Heart left ventricle (tissue), 16 donors: Measurements from ENCODE around the gene HAUS7. TPM values are rescaled to one million over a fixed set of nuclear protein-coding genes. Genes with fewer than 3 reads are reported as not detected.

Experiments
- ATAC-seq, 4 donors: fragments of 200-7000 bp; cut with Tn5 transposase; one replicate each; pipeline ENCODE4 v1.9.1; 2020 to 2022; ENCODE audit warnings: moderate library complexity in 4 of 4, mild to moderate bottlenecking in 3 of 4, moderate number of reproducible peaks in 1 of 4
- DNase-seq, 5 donors: peaks; one replicate each; pipeline ENCODE4 v3.0.0-alpha.2; 2020
- H3K27ac ChIP-seq, 12 donors: fragments of 200-600 bp; sonication (generic) in 4 of 12; one replicate each; pipeline versions ENCODE4 v1.5.0 to v1.8.0; 2016 to 2022; ENCODE audit warnings: mild to moderate bottlenecking in 2 of 12
- H3K27me3 ChIP-seq, 9 donors: fragments of 200-600 bp; sonication (generic) in 2 of 9; one replicate each; pipeline versions ENCODE4 v1.5.1 to v1.8.0; 2016 to 2022; ENCODE audit warnings: mild to moderate bottlenecking in 3 of 9
- H3K36me3 ChIP-seq, 9 donors: fragments of 200-600 bp; sonication (generic) in 2 of 9; one replicate each; pipeline versions ENCODE4 v1.5.0 to v1.8.0; 2018 to 2022; ENCODE audit warnings: mild to moderate bottlenecking in 2 of 9
- H3K4me1 ChIP-seq, 12 donors: fragments of 200-600 bp; sonication (generic) in 4 of 12; one replicate each; pipeline versions ENCODE4 v1.5.0 to v1.8.0; 2016 to 2022; ENCODE audit warnings: mild to moderate bottlenecking in 3 of 12
- H3K4me3 ChIP-seq, 12 donors: fragments of 200-600 bp; sonication (generic) in 4 of 12; one replicate each; pipeline versions ENCODE4 v1.5.0 to v1.8.0; 2017 to 2022; ENCODE audit warnings: mild to moderate bottlenecking in 9 of 12, moderate library complexity in 4 of 12
- H3K9me3 ChIP-seq, 12 donors: fragments of 200-600 bp; sonication (generic) in 4 of 12; one replicate each; pipeline versions ENCODE4 v1.5.0 to v1.8.0; 2016 to 2022; ENCODE audit warnings: mild to moderate bottlenecking in 1 of 12
- POLR2A ChIP-seq, 2 donors: fragments of 450-650 bp; IDR thresholded peaks; one replicate each; pipeline ENCODE4 v1.6.1; 2017; ENCODE audit warnings: antibody characterized with exemption in 2 of 2, mild to moderate bottlenecking in 2 of 2, moderate library complexity in 2 of 2
- WGBS, 4 donors: extraction: QIAGEN DNeasy Blood & Tissue Kit in 2 of 4; methylation state at CpG; one replicate each; pipeline versions ENCODE4 v1.1.5 to v1.1.7; 2013 to 2018; 5-methylcytosine and 5-hydroxymethylcytosine counted together
- intact Hi-C, 10 donors: fragments of 100-400 bp; cut with DNase I; formaldehyde crosslinking; loops; one replicate each; pipeline versions ENCODE4 v1.11.1 to v1.14.2; 2022
- polyA plus RNA-seq, 2 donors: library from polyadenylated mRNA; stranded (reverse); fragments of 200-250 nt; gene quantifications; one replicate each; pipeline ENCODE4 v1.2.3, GENCODE V29; 2013
- total RNA-seq, 9 donors: library from RNA; depleted of rRNA in 2 of 9; stranded (reverse); fragments of >200 nt in 2 of 9; fragmentation: NEBNext Ultra II Directional in 3 of 9; extraction: Animal tissue kit (Norgen Biotek cat#: 25700) in 3 of 9; gene quantifications; one replicate each; pipeline versions ENCODE4 v1.1.0 to v1.2.4, GENCODE V29; 2016 to 2023
- TF ChIP-seq, protein P1 (sequence below), 12 donors: fragments of 200-600 bp; sonication (generic) in 4 of 12; IDR thresholded peaks; one replicate each; pipeline versions ENCODE4 v1.5.0 to v1.8.0; 2018 to 2022; ENCODE audit warnings: antibody characterized with exemption in 12 of 12, mild to moderate bottlenecking in 5 of 12
- donor health status: ischemic (EF 13 %, LVEDD 7.1; RV severe dilation, severe dysfunction).
- donor health status: healthy with polysubstance abuse.
- donor health status: DM: no; HTN: yes; CAD: no.
- donor health status: DM: no; HTN: no; CAD: no.
- donor health status: ischemic (EF 25% LVEDD 6.9; RV normal size, moderate dysfunction).
- donor health status: ischemic (EF 25% LVEDD 5.7; RV mildly dilated, moderate dysfunction).
- donor health status: healthy.
- donor health status: DM: yes; HTN: yes; CAD: no.
- donor health status: ischemic (EF 35%, LVEDD 5.7; RV mildly dilated, moderate dysfunction).
- donor health status: nonischemic (EF 11% LVEDD 7.7; RV severe dilation, severe dysfunction).
- donor health status: DM: yes; HTN: yes; CAD: no.
- donor health status: PGD.
- donor health status: ischemic (EF 29% LVEDD 5.4; RV normal size, mild dysfunction).
- donor health status: nonischemic (EF 23%, LVEDD 6.1; RV moderate dilation, normal function).

The HAUS7 gene
- total and polyA plus RNA-seq, 11 donors: 15.3 to 28.2 (median 20.2) TPM

DNA sequence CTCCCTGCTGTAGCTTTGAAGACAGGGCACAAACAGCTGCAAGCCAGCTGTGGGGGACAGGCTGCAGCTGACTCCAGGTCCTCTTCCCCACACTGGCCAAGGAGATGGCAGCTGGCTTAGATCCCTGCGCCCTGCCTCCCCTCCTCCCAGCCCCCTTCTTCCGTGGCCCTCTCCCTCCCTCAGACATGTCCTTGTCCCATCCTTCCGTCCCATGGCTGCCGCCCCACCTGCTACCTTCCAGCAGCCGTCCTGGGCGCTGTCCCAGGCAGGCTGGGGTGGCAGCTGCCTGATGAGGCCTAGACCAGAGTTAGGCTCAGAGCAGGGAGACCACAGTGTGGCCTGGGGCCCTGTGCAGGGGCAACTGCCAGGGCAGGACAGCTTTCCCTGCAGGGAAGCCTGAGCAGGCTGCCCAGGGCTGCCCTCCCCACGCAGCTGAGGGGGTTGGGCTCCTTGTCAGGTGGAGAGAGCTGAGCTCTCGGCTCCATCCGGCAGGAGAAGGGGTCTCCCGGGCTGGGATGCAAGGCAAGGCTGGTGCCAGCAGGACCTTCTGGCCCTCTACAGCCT lies 21.1 kb upstream of the HAUS7 start:
- Histone ChIP-seq H3K27me3 (peaks cover 0 to 11% (median 0%) of the 10 kb centered on the region in 9 donors), H3K27ac (peak overlapping the region in 5 of 12 donors; percentile 29 to 68 (median 50)), H3K4me1 (peaks cover 0 to 33% (median 11%) of the 10 kb centered on the region in 12 donors), H3K4me3 (no peak overlapping the region), H3K36me3 (no peaks in the 10 kb centered on the region), H3K9me3 (no peaks in the 10 kb centered on the region)
- TF ChIP-seq, protein P1, sequence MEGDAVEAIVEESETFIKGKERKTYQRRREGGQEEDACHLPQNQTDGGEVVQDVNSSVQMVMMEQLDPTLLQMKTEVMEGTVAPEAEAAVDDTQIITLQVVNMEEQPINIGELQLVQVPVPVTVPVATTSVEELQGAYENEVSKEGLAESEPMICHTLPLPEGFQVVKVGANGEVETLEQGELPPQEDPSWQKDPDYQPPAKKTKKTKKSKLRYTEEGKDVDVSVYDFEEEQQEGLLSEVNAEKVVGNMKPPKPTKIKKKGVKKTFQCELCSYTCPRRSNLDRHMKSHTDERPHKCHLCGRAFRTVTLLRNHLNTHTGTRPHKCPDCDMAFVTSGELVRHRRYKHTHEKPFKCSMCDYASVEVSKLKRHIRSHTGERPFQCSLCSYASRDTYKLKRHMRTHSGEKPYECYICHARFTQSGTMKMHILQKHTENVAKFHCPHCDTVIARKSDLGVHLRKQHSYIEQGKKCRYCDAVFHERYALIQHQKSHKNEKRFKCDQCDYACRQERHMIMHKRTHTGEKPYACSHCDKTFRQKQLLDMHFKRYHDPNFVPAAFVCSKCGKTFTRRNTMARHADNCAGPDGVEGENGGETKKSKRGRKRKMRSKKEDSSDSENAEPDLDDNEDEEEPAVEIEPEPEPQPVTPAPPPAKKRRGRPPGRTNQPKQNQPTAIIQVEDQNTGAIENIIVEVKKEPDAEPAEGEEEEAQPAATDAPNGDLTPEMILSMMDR (IDR thresholded peaks at IDR 0.05): no peak
- no peak for TF ChIP-seq POLR2A (IDR thresholded peaks at IDR 0.05)
- no peak for DNase-seq
- intact Hi-C loops: no loop called here
- ATAC-seq: no peak
- whole genome bisulfite sequencing, 4 donors: 57 to 69% (median 64%) methylated on average over 8 to 10 of the region's 10 CpGs

DNA sequence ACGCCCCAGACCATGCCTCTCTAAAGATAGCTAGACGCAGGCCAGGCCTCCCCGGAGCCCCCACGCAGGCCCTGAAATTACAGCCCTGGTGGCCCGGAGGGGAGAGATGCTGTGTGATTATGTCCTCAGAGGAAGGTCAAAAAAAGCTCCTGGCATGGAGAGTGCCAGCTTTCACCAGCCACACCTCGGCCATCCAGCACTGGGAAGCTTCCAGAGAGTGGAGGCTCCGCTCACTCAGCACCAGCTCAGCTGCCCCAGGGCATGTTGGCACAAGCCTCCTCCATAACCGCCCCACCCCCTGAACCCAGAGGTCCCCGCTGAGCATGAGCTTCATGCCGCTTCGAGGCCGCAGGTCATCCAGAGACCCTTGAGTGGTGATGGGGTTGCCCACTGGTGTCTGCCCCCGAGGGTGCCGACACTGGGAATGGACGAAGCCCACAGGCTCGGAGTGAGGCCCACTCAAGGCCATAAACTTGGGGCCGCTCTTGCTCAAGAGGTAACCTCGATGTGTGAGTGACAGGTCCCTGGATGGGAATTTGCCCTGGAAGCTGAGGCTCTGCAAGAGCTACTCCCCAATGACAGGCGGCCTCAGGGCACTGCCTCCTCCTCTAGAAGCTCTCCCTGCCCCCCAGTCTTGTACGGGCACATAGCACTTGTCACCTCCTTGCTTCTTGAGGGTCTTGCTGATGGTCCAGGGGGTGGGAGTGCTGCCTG lies 20.0 kb upstream of the HAUS7 start:
- intact Hi-C loops: no loop called here
- Histone ChIP-seq H3K36me3 (no peaks in the 10 kb centered on the region), H3K27me3 (peaks cover 0 to under 1% (median 0%) of the 10 kb centered on the region in 9 donors), H3K4me3 (no peak overlapping the region), H3K9me3 (no peaks in the 10 kb centered on the region), H3K27ac (peak overlapping the region in 1 of 12 donors; percentile 68), H3K4me1 (peaks cover 0 to 33% (median 11%) of the 10 kb centered on the region in 12 donors)
- ATAC-seq (no peak), DNase-seq (no peak)
- 81 to 85% (median 82%) methylated on average over 14 to 20 of the region's 20 CpGs for WGBS, 4 donors
- no peak for TF ChIP-seq POLR2A (IDR thresholded peaks at IDR 0.05)
- TF ChIP-seq, protein P1 (IDR thresholded peaks at IDR 0.05): no peak

DNA sequence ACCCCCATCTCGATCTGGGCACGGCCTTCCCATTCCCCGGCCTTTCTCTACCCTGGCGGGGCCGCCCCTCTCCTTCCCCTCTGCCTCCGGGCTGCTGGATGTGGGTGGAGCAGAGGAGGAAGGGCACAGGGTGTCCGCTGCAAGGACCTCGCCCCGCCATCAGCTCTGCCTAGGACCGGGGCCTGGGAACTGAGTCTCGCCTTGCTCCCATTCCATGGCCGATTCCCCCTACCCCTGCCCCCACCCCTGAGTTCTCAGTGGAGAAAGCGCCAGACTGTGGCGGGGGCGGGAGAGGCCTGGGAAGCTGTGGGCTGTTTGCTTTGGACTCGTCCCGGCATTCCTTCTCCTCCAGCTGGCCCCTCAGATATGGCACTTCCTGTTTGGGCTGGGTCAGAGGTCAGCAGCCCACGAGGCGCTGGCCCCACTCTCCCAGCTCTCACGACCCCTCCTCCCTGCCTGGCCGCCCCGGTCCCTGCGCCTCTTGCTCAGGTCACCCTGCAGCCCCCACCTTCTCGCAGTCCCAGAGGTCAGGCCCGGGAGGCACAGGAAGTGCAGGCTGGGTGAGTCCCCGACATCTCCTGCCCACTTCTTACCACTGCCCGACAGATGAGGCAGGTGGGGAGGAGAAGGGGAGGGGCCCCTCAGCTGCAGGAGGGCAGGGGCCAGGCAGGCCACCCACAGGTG lies 18.0 kb upstream of the HAUS7 start:
- no peaks in the 10 kb centered on the region for H3K36me3 ChIP-seq
- DNase-seq (peak; percentile 71 to 77 (median 73)), ATAC-seq (peak; percentile 38 to 83 (median 67))
- intact Hi-C loops: no loop called here
- H3K27me3 ChIP-seq: no peaks in the 10 kb centered on the region
- H3K4me1 ChIP-seq: peaks cover 0 to 25% (median 11%) of the 10 kb centered on the region in 12 donors
- no peaks in the 10 kb centered on the region for H3K9me3 ChIP-seq
- H3K27ac ChIP-seq: peak overlapping the region in 11 of 12 donors; percentile 23 to 87 (median 58)
- WGBS, 4 donors: 40 to 71% (median 62%) methylated on average over 15 to 27 of the region's 27 CpGs
- TF ChIP-seq, protein P1 (IDR thresholded peaks at IDR 0.05): no peak
- no peak for TF ChIP-seq POLR2A (IDR thresholded peaks at IDR 0.05)
- H3K4me3 ChIP-seq: peak overlapping the region in 1 of 12 donors; percentile 10

DNA sequence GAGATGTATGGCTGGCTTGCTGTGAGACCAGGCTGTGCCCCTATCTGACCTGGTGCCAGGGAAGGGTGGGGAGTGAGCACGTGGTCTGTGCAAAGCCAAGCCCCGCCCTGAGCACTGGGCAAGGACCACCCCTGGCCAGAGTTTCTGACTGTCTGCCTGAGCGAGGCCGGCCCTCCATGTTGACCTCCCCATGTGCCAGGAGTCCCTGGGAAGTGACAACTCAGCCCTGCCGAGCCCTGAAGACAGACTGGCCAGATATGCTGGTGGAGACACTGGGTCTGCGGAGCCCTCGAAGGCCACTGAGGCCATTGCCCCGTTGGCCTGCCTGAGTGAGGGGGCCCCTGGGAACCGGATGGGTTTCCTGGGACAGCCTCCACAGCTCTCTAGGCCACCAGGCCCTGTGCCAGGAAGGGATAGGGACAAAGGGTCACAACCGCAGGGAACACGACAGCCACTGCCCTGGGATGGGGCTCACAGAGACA lies 17.3 kb upstream of the HAUS7 start:
- Histone ChIP-seq H3K4me1 (peaks cover 0 to 25% (median 11%) of the 10 kb centered on the region in 12 donors), H3K4me3 (no peak overlapping the region), H3K36me3 (no peaks in the 10 kb centered on the region), H3K27ac (peak overlapping the region in 11 of 12 donors; percentile 23 to 87 (median 58)), H3K27me3 (no peaks in the 10 kb centered on the region), H3K9me3 (no peaks in the 10 kb centered on the region)
- WGBS, 4 donors: 55 to 76% (median 68%) methylated on average over 7 to 11 of the region's 11 CpGs
- TF ChIP-seq, protein P1 (IDR thresholded peaks at IDR 0.05): no peak
- TF ChIP-seq POLR2A (IDR thresholded peaks at IDR 0.05): no peak
- intact Hi-C loops: no loop called here
- peak in 1 of 5 donors; percentile 66 for DNase-seq
- peak in 3 of 4 donors; percentile 10 to 18 (median 17) for ATAC-seq
